ENCODE results near the gene ASIC4. TPM values are rescaled to one million over a fixed set of nuclear protein-coding genes. Genes with fewer than 3 reads are reported as not detected.

Gene ASIC4
- total and polyA plus RNA-seq, 2 of the 4 experiments (the other 2 are of a cell fraction), result 0.10 TPM; not detected in 1

GRCh38 chr2:219538956-219539788 lies 24.9 kb downstream of the ASIC4 start:
- in situ Hi-C loops (cut with MboI; ENCODE audit: low sequenced_read_pairs), result no loop called here
- Histone ChIP-seq H2AFZ (replicated peaks; ENCODE audit: low read length, poor library complexity) (peak overlapping the region; percentile 48), H3K36me3 (ENCODE audit: control insufficient read depth, insufficient read depth, low read length) (peaks cover 26% of the 10 kb centered on the region), H2BK20ac (ENCODE audit: low read depth, low read length) (no peak overlapping the region), H2BK15ac (ENCODE audit: low read depth, low read length) (no peak overlapping the region), H3K79me1 (ENCODE audit: low read depth in 1 of 2, low read length in 2 of 2) (peaks cover 6 to 38% of the 10 kb centered on the region in 2 experiments; a peak in 3 of 4 replicates), H2AK5ac (ENCODE audit: low read depth, low read length) (no peak overlapping the region), H2AK9ac (replicated peaks; ENCODE audit: low read depth, low read length, poor library complexity) (no peak overlapping the region), H3K27ac (ENCODE audit: insufficient read depth, low read length) (peak overlapping the region; percentile 22; the same call in 1 of the 2 replicates), H3K4ac (ENCODE audit: low read depth, low read length) (no peak overlapping the region), H3K9ac (ENCODE audit: low read depth, low read length) (no peak overlapping the region; the same call in 1 of the 2 replicates), H3K18ac (ENCODE audit: low read depth, low read length) (no peak overlapping the region), H3K4me1 (ENCODE audit: control insufficient read depth, insufficient read depth, low read length) (peaks cover 24% of the 10 kb centered on the region), H4K5ac (ENCODE audit: low read depth, low read length) (no peak overlapping the region), H3K56ac (ENCODE audit: extremely low read depth, insufficient read depth, low read length) (no peak overlapping the region), H3K27me3 (ENCODE audit: control insufficient read depth, insufficient read depth, low read length) (no peaks in the 10 kb centered on the region; the same call in 1 of the 2 replicates), H3K14ac (replicated peaks; ENCODE audit: low read depth, low read length) (no peak overlapping the region), H3K4me2 (ENCODE audit: low read depth, low read length) (no peak overlapping the region), H2BK120ac (ENCODE audit: low read depth, low read length) (no peak overlapping the region), H3K4me3 (ENCODE audit: insufficient read depth, low read depth, low read length) (no peak overlapping the region), H3K9me3 (ENCODE audit: control insufficient read depth, insufficient read depth, low read length) (no peaks in the 10 kb centered on the region), H4K8ac (ENCODE audit: low read depth in 2 of 2, low read length in 2 of 2) (no peak overlapping the region), H3K9me1 (ENCODE audit: insufficient read depth, low read length) (0 out of 2 replicates have a peak, but pooled peaks cover 2% of the 10 kb centered on the region), H3K23ac (ENCODE audit: low read depth, low read length) (no peak overlapping the region), H4K91ac (ENCODE audit: insufficient read depth, low read depth, low read length) (no peak overlapping the region; the same call in 1 of the 2 replicates), H4K20me1 (ENCODE audit: insufficient read depth, low read length) (peaks cover 28% of the 10 kb centered on the region), H2BK5ac (ENCODE audit: low read depth, low read length, poor library complexity, severe bottlenecking) (no peak overlapping the region)
- 90% methylated on average over 23 of the region's 32 CpGs; no CpG with 5 or more reads in 1 of the 2 experiments for WGBS, 2 experiments (ENCODE audit: extremely low coverage in 2 of 2, insufficient read length in 1 of 2)
- ChIA-PET CTCF (interaction anchor here (0.6 kb wide), 1 partner anchor 9 kb away, joined by 3 read pairs; no protein-coding TSS in a partner anchor), POLR2A (ENCODE audit: unreplicated experiment) (no interaction called here)
- dilution Hi-C loops (cut with HindIII; ENCODE audit: low sequenced_read_pairs, unreplicated experiment), result no loop called here
- TF ChIP-seq BHLHE40 (IDR thresholded peaks at IDR 0.05; ENCODE audit: low read depth, low read length) (no peak), MAZ (IDR thresholded peaks at IDR 0.05; ENCODE audit: borderline replicate concordance, low read depth, low read length) (no peak), NFE2L2 (IDR thresholded peaks at IDR 0.05; ENCODE audit: low read depth, low read length) (no peak), RCOR1 (IDR thresholded peaks at IDR 0.05; ENCODE audit: insufficient replicate concordance, low read length) (no peak), RAD21 (IDR thresholded peaks at IDR 0.05; ENCODE audit: low read length) (no peak), CHD1 (IDR thresholded peaks at IDR 0.05; ENCODE audit: low read depth, low read length) (no peak), RFX5 (IDR thresholded peaks at IDR 0.05; ENCODE audit: low read depth, low read length) (no peak), MXI1 (IDR thresholded peaks at IDR 0.05; ENCODE audit: borderline replicate concordance, low read depth, low read length) (no peak), FOS (IDR thresholded peaks at IDR 0.05; ENCODE audit: low read depth, low read length) (no peak), POLR2A (IDR thresholded peaks at IDR 0.05; ENCODE audit: low read depth, low read length) (no peak), SMC3 (IDR thresholded peaks at IDR 0.05; ENCODE audit: low read depth, low read length) (no peak)
- TF ChIP-seq, protein P1, sequence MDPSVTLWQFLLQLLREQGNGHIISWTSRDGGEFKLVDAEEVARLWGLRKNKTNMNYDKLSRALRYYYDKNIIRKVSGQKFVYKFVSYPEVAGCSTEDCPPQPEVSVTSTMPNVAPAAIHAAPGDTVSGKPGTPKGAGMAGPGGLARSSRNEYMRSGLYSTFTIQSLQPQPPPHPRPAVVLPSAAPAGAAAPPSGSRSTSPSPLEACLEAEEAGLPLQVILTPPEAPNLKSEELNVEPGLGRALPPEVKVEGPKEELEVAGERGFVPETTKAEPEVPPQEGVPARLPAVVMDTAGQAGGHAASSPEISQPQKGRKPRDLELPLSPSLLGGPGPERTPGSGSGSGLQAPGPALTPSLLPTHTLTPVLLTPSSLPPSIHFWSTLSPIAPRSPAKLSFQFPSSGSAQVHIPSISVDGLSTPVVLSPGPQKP (IDR thresholded peaks at IDR 0.05; ENCODE audit: borderline replicate concordance, low read depth, low read length), result no peak
- no peak for DNase-seq
- intact Hi-C loops (cut with micrococcal nuclease), result no loop called here
- TSS peak; percentile 69 for BruUV-seq (replicated peaks)
- no peak for ATAC-seq (ENCODE audit: low read depth)
